GM23248 (cell line): ENCODE measurements around the gene MIA2.

Experiments used
- EZH2 ChIP-seq: fragments of 200-600 bp; sonication (generic); IDR thresholded peaks from 2 replicates; pipeline ENCODE4 v1.6.1; 2018; ENCODE audit warnings: antibody characterized with exemption, mild to moderate bottlenecking; ENCODE audit not compliant: insufficient read depth, poor library complexity, severe bottlenecking
- EZH2phosphoT487 ChIP-seq: fragments of 200-600 bp; sonication (generic); IDR thresholded peaks from 2 replicates; pipeline ENCODE4 v1.6.1; 2018; ENCODE audit warnings: antibody characterized with exemption, moderate library complexity, mild to moderate bottlenecking, low read depth; ENCODE audit not compliant: insufficient read depth

DNA sequence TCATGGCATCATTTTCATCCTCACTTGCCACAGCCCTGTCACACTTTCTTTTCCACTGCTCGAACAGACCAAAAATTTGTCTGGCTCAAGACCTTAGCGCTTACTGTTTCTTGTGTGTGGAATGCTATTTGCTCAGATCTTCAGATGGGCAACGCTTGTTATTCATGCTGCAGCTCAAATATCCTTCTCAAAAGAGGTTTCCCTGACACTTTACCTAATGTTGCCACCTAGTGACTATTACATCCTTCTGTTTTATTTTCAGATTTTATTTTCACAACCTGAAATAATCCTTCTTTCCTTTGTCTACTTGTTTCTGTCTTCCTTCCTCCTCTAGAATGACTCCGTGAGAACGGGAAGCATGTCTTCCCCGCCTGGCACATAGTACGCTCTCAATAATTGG, 192.9 kb downstream of the MIA2 start:
- TF ChIP-seq EZH2phosphoT487 = no peak
- TF ChIP-seq EZH2 = no peak
